ENCODE measurements around the gene CAPS2. TPM values are rescaled to one million over a fixed set of nuclear protein-coding genes. Genes with fewer than 3 reads are reported as not detected.

CAPS2 gene
- total and polyA plus RNA-seq, 2 donors (not counting 3 experiments of a cell fraction or from before 2014, with no cell fraction given), result 0.61 to 1.7 TPM

- TF ChIP-seq POLR2AphosphoS5 (IDR thresholded peaks at IDR 0.05; ENCODE audit: insufficient read depth, low read depth, low read length), result no peak
- no peak for TF ChIP-seq EZH2 (IDR thresholded peaks at IDR 0.05; ENCODE audit: borderline replicate concordance, low read depth, low read length, severe bottlenecking)
- no peak for TF ChIP-seq POLR2A (IDR thresholded peaks at IDR 0.05; ENCODE audit: low read depth, low read length)
- TF ChIP-seq MYC (IDR thresholded peaks at IDR 0.05; ENCODE audit: low read depth, low read length), result no peak
- no peak for TF ChIP-seq FOS (IDR thresholded peaks at IDR 0.05; ENCODE audit: borderline replicate concordance, insufficient read depth, low read length)
- TF ChIP-seq GATA2 (IDR thresholded peaks at IDR 0.05; ENCODE audit: insufficient read depth, insufficient read length, low read depth, low read length), result no peak
- TF ChIP-seq JUN (IDR thresholded peaks at IDR 0.05; ENCODE audit: borderline replicate concordance, insufficient read depth, insufficient read length, low read depth), result no peak
- no peak for TF ChIP-seq MAX (IDR thresholded peaks at IDR 0.05; ENCODE audit: insufficient read depth, insufficient read length)
- TF ChIP-seq, protein P1, sequence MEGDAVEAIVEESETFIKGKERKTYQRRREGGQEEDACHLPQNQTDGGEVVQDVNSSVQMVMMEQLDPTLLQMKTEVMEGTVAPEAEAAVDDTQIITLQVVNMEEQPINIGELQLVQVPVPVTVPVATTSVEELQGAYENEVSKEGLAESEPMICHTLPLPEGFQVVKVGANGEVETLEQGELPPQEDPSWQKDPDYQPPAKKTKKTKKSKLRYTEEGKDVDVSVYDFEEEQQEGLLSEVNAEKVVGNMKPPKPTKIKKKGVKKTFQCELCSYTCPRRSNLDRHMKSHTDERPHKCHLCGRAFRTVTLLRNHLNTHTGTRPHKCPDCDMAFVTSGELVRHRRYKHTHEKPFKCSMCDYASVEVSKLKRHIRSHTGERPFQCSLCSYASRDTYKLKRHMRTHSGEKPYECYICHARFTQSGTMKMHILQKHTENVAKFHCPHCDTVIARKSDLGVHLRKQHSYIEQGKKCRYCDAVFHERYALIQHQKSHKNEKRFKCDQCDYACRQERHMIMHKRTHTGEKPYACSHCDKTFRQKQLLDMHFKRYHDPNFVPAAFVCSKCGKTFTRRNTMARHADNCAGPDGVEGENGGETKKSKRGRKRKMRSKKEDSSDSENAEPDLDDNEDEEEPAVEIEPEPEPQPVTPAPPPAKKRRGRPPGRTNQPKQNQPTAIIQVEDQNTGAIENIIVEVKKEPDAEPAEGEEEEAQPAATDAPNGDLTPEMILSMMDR (IDR thresholded peaks at IDR 0.05; ENCODE audit: extremely low read depth in 1 of 2, insufficient read depth in 1 of 2, low read depth in 1 of 2, low read length in 2 of 2), result no peak
- Histone ChIP-seq H3K9ac (replicated peaks; ENCODE audit: extremely low read depth, insufficient read depth, low read length) (no peak overlapping the region), H3K4me2 (ENCODE audit: insufficient read depth, low read length) (no peak overlapping the region), H3K79me2 (ENCODE audit: control insufficient read depth, insufficient read depth, low read length) (no peaks in the 10 kb centered on the region), H3K27ac (ENCODE audit: insufficient read depth, low read depth, low read length) (no peak overlapping the region), H3K9me1 (replicated peaks; ENCODE audit: control insufficient read depth, extremely low read depth, insufficient read depth, low read length) (no peaks in the 10 kb centered on the region), H3K36me3 (ENCODE audit: control insufficient read depth in 2 of 2, extremely low read depth in 1 of 2, insufficient read depth in 2 of 2, low read length in 2 of 2) (no peaks in the 10 kb centered on the region), H3K4me1 (ENCODE audit: control insufficient read depth, extremely low read depth, insufficient read depth, low read length) (no peaks in the 10 kb centered on the region), H2AFZ (ENCODE audit: low read depth, low read length) (no peak overlapping the region), H3K4me3 (replicated peaks in 1 of 3; ENCODE audit: insufficient read depth in 1 of 3, low read depth in 1 of 3, low read length in 3 of 3) (no peak overlapping the region), H3K9me3 (replicated peaks; ENCODE audit: control insufficient read depth, insufficient read depth, low read length) (no peaks in the 10 kb centered on the region), H3K27me3 (ENCODE audit: control insufficient read depth in 2 of 2, insufficient read depth in 2 of 2, low read length in 2 of 2) (no peaks in the 10 kb centered on the region), H4K20me1 (replicated peaks; ENCODE audit: control insufficient read depth, extremely low read depth, insufficient read depth, low read length) (no peaks in the 10 kb centered on the region)
- intact Hi-C loops (cut with micrococcal nuclease), result no loop called here
- POLR2A ChIA-PET, result no interaction called here
- BruUV-seq (replicated peaks), result no TSS peak
- CTCF ChIA-PET, result no interaction called here
- dilution Hi-C loops (cut with MboI; ENCODE audit: extremely low pct_ligation_motif_present, low sequenced_read_pairs), result no loop called here
- no peak for FAIRE-seq
- no peak for DNase-seq (ENCODE audit: low read depth, low spot score)
These were observed 48.2 kb upstream of the CAPS2 start for GRCh38 chr12:75378354-75378753.
